Cardiac muscle cell (in vitro differentiated cells and primary cell): ENCODE measurements around the gene POMGNT1. TPM values are rescaled to one million over a fixed set of nuclear protein-coding genes. Genes with fewer than 3 reads are reported as not detected.

Experiments
- DNase-seq, 2 donors: peaks; one replicate each; pipeline versions ENCODE4 v3.0.0 to v3.0.0-alpha.2; 2010 to 2017; ENCODE audit warnings: low read depth in 1 of 2, low spot score in 1 of 2
- H3K27ac ChIP-seq: fragments of 200-600 bp; sonication (generic); 2 replicates; pipeline ENCODE4 v1.5.1; 2016
- H3K27me3 ChIP-seq: fragments of 200-600 bp; sonication (generic); 2 replicates; pipeline ENCODE4 v1.6.0; 2016; ENCODE audit warnings: control low read depth
- H3K36me3 ChIP-seq: fragments of 200-600 bp; sonication (generic); 2 replicates; pipeline ENCODE4 v1.5.1; 2016; ENCODE audit warnings: control low read depth
- H3K4me1 ChIP-seq: fragments of 200-600 bp; sonication (generic); 2 replicates; pipeline ENCODE4 v1.8.1; 2017; ENCODE audit warnings: low read depth, mild to moderate bottlenecking, mixed run types
- H3K4me3 ChIP-seq: fragments of 200-600 bp; sonication (generic); 2 replicates; pipeline ENCODE4 v1.5.1; 2016; ENCODE audit warnings: mild to moderate bottlenecking
- H3K9me3 ChIP-seq: fragments of 200-600 bp; sonication (generic); 2 replicates; pipeline ENCODE4 v1.5.1; 2017; ENCODE audit warnings: low read depth, mild to moderate bottlenecking, control low read depth
- polyA plus RNA-seq: library from polyadenylated mRNA; unstranded; fragments of >200 nt; fragmentation: Nextera tagmentation; extraction: Ambion mirVana; gene quantifications from 2 replicates; pipeline ENCODE4 v1.2.1, GENCODE V29; 2016
- total RNA-seq: library from RNA; depleted of rRNA; stranded (reverse); fragments of >200 nt; gene quantifications from 2 replicates; pipeline ENCODE4 v1.2.3, GENCODE V29; 2016
- TF ChIP-seq, protein P1 (sequence below): IDR thresholded peaks from 2 replicates; pipeline ENCODE4 v1.5.1; 2012; ENCODE audit warnings: low read depth, mild to moderate bottlenecking, low read length

POMGNT1 gene
- total and polyA plus RNA-seq, 2 experiments from 2014 or later = 125 to 128 TPM

GRCh38 chr1:46160212-46160611, 38.0 kb downstream of the POMGNT1 start:
- Histone ChIP-seq H3K4me1 (no peaks in the 10 kb centered on the region), H3K36me3 (no peaks in the 10 kb centered on the region)

DNA sequence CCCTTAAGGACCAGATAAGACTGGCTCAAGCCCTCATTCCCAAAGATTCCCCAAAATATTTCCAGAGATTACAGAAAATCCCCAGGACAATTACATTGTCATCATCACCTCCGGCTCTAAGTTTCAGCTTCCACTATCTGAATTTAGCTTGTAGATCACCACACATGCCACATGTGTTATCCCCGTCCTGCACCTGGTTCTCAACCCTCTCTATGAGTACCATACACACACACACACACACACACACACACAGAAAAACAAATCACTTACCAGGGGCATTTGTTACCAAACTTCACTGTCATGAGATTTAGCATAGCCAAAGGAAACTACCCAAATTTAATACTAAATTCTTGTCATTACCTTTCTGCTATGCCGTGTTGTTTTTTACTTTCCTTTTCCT, 38.7 kb downstream of the POMGNT1 start:
- Histone ChIP-seq H3K9me3 (no peaks in the 10 kb centered on the region), H3K4me3 (no peak overlapping the region), H3K27me3 (no peaks in the 10 kb centered on the region), H3K4me1 (no peaks in the 10 kb centered on the region), H3K27ac (no peak overlapping the region), H3K36me3 (no peaks in the 10 kb centered on the region)
- TF ChIP-seq, protein P1, sequence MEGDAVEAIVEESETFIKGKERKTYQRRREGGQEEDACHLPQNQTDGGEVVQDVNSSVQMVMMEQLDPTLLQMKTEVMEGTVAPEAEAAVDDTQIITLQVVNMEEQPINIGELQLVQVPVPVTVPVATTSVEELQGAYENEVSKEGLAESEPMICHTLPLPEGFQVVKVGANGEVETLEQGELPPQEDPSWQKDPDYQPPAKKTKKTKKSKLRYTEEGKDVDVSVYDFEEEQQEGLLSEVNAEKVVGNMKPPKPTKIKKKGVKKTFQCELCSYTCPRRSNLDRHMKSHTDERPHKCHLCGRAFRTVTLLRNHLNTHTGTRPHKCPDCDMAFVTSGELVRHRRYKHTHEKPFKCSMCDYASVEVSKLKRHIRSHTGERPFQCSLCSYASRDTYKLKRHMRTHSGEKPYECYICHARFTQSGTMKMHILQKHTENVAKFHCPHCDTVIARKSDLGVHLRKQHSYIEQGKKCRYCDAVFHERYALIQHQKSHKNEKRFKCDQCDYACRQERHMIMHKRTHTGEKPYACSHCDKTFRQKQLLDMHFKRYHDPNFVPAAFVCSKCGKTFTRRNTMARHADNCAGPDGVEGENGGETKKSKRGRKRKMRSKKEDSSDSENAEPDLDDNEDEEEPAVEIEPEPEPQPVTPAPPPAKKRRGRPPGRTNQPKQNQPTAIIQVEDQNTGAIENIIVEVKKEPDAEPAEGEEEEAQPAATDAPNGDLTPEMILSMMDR = no peak
- DNase-seq = no peak

More at GRCh38 chr1:46160212-46160611, 38.0 kb downstream of the POMGNT1 start:
- TF ChIP-seq, protein P1 = no peak
- DNase-seq = no peak
- Histone ChIP-seq H3K27ac (no peak overlapping the region), H3K27me3 (no peaks in the 10 kb centered on the region), H3K4me3 (no peak overlapping the region), H3K9me3 (no peaks in the 10 kb centered on the region)

DNA sequence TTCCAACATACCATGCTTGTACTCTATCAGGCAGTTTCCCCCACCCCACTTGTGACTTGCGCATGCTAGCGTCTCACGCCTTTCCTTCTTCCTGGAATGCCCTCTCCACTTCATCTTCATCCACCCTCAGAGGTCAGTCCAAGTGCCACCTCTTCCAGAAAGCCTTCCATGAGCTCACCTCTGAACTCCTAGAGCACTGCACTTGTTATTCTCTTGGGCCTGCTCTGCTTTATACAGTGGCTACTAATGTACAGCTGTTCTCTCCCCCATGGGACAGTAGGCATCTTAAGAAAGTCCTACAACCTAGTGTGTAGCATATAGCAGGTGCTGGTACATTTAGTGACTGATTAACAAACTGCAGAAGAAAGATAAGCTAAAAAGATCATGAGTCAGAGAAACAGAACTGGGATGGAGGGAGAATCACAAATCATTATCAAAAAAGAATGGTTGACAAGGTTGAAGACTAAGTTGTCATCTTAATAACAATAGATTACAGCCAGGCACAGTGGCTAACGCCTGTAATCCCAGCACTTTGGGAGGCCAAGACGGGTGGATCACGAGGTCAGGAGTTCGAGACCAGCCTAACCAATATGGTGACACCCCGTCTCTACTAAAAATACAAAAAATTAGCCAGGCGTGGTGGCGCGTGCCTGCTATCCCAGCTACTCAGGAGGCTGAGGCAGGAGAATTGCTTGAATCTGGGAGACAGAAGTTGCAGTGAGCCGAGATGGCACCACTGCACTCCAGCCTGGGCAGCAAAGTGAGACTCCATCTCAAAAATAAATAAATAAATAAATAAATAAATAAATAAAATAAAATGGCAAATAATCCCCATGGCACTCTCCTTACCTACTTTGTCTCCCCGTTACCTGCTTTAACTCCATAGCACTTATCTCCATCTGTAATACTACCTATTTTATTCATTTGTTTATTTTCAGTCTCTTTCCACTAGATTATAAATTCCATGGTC, 39.6 kb downstream of the POMGNT1 start:
- no peak for DNase-seq
- Histone ChIP-seq H3K27me3 (no peaks in the 10 kb centered on the region), H3K9me3 (no peaks in the 10 kb centered on the region), H3K4me3 (no peak overlapping the region), H3K36me3 (no peaks in the 10 kb centered on the region), H3K4me1 (no peaks in the 10 kb centered on the region), H3K27ac (no peak overlapping the region)
- TF ChIP-seq, protein P1 = no peak

DNA sequence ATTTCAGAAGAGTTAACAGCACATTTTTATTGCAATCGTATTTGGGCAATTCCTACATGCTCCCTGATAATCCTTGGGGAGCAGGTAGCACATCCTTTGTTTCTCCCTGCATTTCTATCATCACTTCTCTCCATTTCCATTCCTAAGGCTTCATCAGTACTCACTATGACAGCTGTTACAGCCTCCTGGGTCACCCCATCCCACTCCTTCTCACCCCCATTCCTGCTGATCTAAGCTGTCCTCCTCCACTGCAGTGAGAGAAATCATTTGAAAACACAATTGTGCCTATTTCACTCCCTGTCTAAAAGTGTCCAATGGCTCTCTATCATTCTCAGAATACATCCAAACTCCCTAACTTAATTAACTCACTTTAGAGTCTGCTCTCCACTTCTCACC, 40.3 kb downstream of the POMGNT1 start:
- TF ChIP-seq, protein P1 = no peak
- no peak overlapping the region for H3K27ac ChIP-seq
- H3K27me3 ChIP-seq = no peaks in the 10 kb centered on the region
- no peaks in the 10 kb centered on the region for H3K4me1 ChIP-seq
- no peak for DNase-seq
- no peaks in the 10 kb centered on the region for H3K9me3 ChIP-seq
- H3K4me3 ChIP-seq = no peak overlapping the region
- no peaks in the 10 kb centered on the region for H3K36me3 ChIP-seq

DNA sequence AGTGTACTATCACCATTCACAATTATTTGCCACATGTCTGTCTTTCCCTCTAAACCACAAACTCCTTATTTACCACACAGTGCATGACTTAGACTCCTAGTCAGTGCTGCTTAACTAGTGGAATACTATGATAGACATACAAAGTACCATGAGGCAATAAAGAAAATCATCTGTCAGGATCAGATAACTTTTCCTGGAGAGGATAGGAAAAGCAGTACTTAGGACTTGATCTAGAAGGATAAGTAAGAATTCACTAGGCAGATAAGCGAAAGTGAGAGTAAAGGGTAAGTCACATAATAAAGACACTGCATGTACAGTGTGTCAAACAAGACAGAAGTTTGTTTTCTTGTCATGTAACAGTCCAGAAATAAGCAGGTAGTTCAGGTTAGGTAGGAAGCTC, 44.5 kb downstream of the POMGNT1 start:
- H3K27me3 ChIP-seq = no peaks in the 10 kb centered on the region
- TF ChIP-seq, protein P1 = no peak
- no peaks in the 10 kb centered on the region for H3K4me1 ChIP-seq
- no peaks in the 10 kb centered on the region for H3K9me3 ChIP-seq
- DNase-seq = no peak
- no peak overlapping the region for H3K27ac ChIP-seq
- H3K4me3 ChIP-seq = no peak overlapping the region
- no peaks in the 10 kb centered on the region for H3K36me3 ChIP-seq
